ENCODE results near the gene ASIC4.

The ASIC4 gene

GRCh38 chr2:219514196-219514761 lies at the start of gene ASIC4:
Gene ASIC4 (plus strand): TSS chr2:219514482. CDS start chr2:219514725, 243 bp downstream.
- DNase-seq (ENCODE audit: low spot score), result no peak

GRCh38 chr2:219465659-219466561 lies 48.4 kb upstream of the ASIC4 start:
- no peak for DNase-seq (ENCODE audit: low spot score)

DNA sequence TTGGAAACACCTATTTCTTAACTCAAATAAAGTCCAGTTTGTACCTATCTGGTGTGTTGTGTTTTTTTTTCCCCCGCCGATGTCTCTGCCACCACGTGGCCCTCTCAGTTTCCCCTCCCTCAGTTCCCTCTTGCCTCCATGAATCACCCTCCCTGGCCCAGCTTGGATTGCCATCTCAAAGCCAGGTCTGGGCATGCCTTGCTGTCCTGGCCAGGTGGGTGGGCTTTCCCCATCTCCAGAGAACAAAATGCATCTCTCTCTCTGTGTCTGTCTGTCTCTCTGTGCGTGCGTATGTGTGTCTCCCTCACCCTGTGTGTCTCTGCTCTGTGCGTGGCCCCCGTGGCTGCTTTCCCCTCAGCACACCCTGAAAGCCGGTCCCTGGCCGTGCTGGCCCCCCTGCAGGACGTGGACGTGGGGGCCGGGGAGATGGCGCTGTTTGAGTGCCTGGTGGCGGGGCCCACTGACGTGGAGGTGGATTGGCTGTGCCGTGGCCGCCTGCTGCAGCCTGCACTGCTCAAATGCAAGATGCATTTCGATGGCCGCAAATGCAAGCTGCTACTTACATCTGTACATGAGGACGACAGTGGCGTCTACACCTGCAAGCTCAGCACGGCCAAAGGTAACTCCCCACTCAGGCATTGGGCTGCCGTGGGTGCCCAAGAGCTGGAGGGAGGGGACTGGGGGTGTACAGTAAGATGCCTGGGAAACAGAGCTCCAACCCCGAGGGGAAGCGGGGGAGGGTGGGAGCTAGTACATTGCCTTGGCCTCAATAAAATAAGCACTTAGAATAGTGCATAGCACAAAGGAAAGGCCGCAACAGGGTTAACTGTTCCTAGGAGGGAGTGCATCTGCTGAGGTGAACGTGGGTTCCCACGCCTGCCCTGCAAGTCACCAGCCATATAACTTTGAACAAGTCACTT lies 47.2 kb upstream of the ASIC4 start:
- no peak for DNase-seq (ENCODE audit: low spot score)

- DNase-seq (ENCODE audit: low spot score), result no peak
Observed at GRCh38 chr2:219467736-219468075, 46.6 kb upstream of the ASIC4 start.

GRCh38 chr2:219468410-219469185 lies 45.7 kb upstream of the ASIC4 start:
- DNase-seq (ENCODE audit: low spot score), result no peak

DNA sequence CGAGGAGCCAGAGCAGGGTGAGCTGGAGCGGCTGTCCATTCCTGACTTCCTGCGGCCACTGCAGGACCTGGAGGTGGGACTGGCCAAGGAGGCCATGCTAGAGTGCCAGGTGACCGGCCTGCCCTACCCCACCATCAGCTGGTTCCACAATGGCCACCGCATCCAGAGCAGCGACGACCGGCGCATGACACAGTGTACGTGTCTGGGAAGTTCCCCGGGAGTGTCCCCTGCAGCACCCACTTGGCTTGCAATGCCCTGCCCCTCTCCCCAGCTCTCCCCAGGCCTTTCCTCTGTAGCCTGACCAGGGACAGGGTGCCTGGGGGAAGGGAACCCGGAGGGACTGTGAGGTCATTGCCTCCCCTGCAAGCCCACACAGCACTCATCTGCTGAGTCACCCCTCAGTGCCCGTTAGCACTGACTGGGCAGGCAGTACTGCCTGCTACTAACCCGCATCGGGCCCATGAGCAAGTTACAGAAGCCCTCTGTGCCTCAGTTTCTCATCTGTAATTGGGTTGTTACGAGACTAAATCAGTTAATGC lies 45.0 kb upstream of the ASIC4 start:
- no peak for DNase-seq (ENCODE audit: low spot score)

GRCh38 chr2:219470429-219470828 lies 43.9 kb upstream of the ASIC4 start:
- no peak for DNase-seq (ENCODE audit: low spot score)

- no peak for DNase-seq (ENCODE audit: low spot score)
Observed at GRCh38 chr2:219471476-219472371, 42.6 kb upstream of the ASIC4 start.

DNA sequence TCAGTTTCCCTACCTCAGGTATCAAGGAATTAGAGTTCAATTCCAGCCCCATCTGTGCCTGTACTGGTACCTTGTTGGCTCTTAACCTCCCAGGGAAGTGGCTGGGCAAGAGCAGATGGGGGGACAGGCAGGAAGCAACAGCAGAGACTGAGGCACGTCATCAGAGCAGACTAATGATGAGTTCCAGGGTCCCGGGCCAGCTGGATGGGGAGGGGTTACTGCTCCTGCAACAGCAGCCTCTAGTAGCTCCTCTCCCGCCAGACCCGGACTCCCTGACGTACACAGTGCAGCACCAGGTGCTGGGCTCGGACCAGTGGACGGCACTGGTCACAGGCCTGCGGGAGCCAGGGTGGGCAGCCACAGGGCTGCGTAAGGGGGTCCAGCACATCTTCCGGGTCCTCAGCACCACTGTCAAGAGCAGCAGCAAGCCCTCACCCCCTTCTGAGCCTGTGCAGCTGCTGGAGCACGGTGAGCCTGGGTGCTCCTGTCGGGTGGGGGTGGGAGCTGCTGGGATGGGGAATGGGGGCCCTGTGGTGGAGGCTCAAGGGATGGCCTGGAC lies 41.6 kb upstream of the ASIC4 start:
- no peak for DNase-seq (ENCODE audit: low spot score)

- DNase-seq (ENCODE audit: low spot score), result no peak
Observed at GRCh38 chr2:219473511-219473910, 40.8 kb upstream of the ASIC4 start.

GRCh38 chr2:219474285-219475060 lies 39.8 kb upstream of the ASIC4 start:
- no peak for DNase-seq (ENCODE audit: low spot score)

DNA sequence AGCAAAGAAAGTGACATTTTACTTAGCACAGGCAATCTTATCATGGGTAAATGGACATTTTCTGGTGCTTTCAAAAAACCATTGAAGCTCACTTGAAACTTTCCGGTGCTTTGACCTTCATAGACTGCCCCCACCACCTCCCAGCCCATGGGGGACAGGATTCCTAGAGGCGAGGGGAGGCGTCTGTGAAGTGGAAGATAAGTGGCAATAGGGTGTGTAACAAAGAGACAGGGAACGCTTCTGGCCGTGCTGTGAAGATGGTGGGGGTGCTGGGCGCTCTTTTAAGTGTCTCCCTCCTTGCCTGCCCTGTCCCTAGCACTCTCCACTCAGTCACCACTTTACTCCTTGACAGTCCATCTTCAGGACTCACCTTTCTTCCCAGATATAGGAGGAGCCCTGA lies 39.0 kb upstream of the ASIC4 start:
- DNase-seq (ENCODE audit: low spot score), result no peak

- DNase-seq (ENCODE audit: low spot score), result no peak
Observed at GRCh38 chr2:219475697-219476651, 38.3 kb upstream of the ASIC4 start.

DNA sequence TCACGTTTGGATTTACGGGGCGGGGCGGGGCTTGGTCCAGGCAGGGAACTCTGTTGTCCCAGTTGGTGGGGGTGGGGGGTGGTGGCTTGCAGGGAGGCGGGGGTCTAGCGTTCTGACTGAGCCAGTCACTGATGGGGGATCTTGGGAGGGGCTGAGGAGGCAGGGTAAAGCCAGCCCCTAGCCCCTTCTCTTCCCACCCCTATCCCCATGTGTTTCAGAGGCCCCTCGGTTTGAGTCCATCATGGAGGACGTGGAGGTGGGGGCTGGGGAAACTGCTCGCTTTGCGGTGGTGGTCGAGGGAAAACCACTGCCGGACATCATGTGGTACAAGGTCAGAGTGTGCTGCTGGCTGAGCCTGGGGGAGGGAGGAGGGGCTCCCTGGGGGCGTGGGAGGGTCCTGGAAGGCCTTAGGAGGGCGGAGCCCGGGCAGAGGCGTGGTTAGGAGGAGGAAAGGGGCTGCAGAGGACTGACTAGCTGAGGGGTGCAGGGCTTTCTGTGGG lies 37.6 kb upstream of the ASIC4 start:
- DNase-seq (ENCODE audit: low spot score), result no peak

- DNase-seq (ENCODE audit: low spot score), result no peak
Observed at GRCh38 chr2:219477179-219477578, 37.1 kb upstream of the ASIC4 start.

DNA sequence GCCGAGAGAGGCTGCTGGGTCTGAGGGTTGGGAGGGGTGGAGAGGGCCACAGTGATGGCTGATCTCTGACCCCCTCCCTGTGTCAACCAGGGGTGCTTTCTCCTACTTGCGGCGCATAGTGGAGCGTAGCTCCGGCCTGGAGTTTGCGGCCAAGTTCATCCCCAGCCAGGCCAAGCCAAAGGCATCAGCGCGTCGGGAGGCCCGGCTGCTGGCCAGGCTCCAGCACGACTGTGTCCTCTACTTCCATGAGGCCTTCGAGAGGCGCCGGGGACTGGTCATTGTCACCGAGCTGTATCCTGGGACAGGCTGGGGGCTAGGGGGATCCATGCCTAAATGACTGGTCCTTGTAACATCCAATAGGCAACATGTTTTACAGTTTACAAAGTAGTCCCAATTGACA lies 36.5 kb upstream of the ASIC4 start:
- DNase-seq (ENCODE audit: low spot score), result no peak

- no peak for DNase-seq (ENCODE audit: low spot score)
Observed at GRCh38 chr2:219478916-219479315, 35.4 kb upstream of the ASIC4 start.

GRCh38 chr2:219480004-219480403 lies 34.3 kb upstream of the ASIC4 start:
- no peak for DNase-seq (ENCODE audit: low spot score)
